KBM-7 (cell line): ENCODE results near the gene CBX1.

Experiments
- DNase-seq: peaks from one replicate; pipeline ENCODE4 v3.0.0-alpha.2; 2015
- in situ Hi-C: fragments of 300-500 bp; cut with MboI; formaldehyde crosslinking; loops from 2 replicates; pipeline ENCODE4 v1.14.3; 2020; ENCODE audit warnings: low sequenced_read_pairs, low pct_unique_long_range_greater_than_20kb, mixed read lengths

The CBX1 gene

GRCh38 chr17:48101012-48101720, at the start of gene CBX1:
TSS of gene CBX1 (minus strand) at chr17:48101478. CDS start at chr17:48077004, 24,474 bp downstream.
- peak; percentile 94 for DNase-seq
- in situ Hi-C loops, result no loop called here

DNA sequence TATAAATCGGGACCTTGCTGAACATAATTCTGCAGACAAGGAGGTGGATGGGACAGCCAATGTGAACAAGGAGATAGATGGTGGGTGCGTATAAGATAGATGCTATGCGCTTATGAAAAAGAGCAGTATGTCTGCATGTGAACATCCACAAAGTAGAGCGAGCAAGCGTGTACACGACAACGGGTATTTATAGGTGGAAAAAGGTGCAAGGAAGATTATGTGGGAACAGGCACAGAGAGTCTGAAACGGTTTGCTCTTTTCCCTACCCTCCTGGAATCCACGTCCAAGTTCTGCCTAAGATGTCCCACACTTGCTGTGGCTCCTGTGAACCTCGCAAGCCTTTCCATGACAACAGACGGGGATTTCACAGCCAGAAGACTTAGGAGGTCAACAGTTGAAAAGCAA, 49.3 kb upstream of the CBX1 start:
- in situ Hi-C loops, result no loop called here
- no peak for DNase-seq

DNA sequence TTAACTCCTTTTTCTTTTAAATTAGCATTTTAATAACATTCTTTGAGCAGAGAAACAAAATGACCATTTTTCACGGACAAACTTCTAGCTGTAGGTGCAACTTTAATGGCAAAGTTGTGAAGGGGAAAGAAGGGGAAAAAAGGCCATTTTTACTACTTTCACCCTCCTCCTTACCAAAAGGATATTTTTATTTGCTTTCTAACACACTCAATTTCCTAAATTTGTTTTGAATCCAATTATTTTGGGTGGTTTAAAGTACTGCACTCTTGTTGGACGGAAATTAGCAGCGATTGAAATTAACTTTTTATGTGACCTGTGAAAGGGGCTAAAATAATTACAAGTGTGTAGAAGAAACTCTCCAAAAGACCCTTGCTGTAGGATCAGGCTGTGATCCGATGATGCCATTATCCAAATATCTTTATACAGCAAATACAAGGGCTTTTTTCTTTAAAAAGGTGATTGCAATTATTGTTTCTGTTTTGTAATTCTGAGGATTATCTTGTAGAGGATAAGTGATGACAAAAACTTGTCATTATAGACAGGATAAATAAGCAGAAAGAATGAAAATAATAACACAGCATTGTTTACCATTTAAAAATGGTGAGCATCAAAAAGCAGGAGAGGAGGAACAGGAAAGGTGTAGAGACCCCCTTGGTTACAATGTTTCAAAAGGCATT, 48.6 kb upstream of the CBX1 start:
- in situ Hi-C loops, result no loop called here
- no peak for DNase-seq

- in situ Hi-C loops, result no loop called here
- DNase-seq, result no peak
Measured at GRCh38 chr17:48148854-48149786, 47.8 kb upstream of the CBX1 start.

DNA sequence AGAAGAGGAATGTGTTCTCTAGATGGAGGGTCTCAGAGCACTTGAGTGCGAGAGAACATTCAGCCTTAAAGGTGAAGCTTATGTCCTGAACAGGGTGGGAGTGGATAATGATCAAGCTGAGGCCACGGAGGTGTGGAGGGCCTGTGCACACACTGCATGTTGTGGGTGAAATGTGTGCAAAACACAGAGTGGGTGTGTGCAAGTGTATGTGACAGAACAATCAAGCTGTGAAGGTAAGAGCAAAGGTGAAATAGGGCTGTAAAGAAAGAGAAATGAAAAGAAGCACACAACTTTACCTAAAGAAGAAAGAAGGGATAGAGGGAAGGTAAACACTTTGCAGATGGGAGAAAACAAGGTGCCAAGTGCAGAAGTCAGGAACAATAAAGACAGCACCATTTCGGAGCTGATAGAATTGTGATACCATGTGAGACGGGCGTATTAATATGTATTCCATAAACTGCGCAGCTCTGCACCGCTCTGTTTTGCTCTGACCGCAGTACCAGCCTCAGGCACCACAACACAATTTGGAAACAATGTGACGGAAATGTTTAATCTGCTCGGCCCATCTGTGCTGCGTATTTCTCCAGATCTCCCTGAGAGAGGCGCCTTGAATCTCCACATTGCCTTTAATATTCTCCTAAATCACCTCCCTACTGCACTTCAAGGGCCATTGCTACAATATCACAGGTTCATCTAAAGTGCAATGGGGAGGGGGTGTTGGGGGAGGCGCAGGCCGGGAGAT, 46.9 kb upstream of the CBX1 start:
- no peak for DNase-seq
- in situ Hi-C loops, result no loop called here

DNA sequence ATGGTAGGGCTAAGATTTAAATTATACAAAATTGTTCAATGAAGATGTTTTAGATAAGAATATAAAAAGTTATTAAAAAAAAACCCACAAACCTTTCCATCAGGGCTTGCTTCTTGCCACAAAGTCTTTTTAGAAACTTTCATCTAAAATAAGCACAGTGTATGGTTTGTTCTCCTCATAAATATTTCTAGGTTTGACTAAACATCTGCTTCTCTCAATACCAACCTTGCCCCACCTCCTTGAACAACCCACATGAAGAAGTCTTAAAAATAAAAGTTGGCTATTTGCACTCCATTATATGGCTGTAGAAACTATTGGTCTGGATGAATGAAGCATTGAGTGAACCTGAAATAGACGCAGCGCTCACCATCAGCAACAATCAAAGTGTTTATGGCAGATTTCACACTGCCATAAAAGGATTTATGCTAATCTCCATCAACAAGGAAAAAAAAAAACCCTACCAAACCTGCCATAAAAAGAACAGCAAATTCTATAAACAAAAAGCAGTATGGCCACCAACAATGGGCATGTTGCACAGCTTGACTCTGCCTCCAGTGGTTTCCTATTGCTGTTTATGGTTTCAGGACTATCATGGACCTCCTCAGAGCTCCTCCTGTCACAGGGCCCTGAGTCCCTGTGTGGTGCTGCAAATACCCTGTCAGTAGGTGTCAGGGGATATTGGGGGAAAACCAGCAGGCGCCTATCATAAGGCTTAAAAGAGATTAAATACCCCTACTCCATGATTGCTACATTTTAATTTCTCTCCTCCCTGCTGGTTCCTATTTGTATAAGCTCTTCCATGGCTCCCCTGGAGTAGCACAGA, 43.9 kb upstream of the CBX1 start:
- DNase-seq, result no peak
- in situ Hi-C loops, result no loop called here

- in situ Hi-C loops, result no loop called here
Measured at GRCh38 chr17:48144231-48144630, 43.0 kb upstream of the CBX1 start.

DNA sequence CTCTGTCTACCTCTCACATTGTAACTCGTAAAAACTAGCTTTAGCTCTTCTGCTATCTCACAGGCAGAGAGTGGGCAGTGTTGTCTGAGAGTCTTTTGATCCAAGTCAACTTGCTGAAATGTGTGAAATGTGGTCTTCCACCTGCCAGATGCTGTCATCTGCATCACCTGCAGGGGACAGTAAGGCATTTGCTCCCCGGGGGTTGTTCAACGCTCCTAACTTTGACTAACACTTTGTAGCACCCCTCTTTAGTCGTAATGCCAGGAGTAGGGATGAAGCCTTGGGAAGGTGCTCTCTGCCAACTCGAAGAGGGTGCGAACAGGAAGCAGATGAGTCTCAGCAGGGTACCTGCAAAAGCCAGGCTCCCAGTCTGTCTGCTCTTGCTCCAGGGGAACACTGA, 42.4 kb upstream of the CBX1 start:
- in situ Hi-C loops, result no loop called here
- no peak for DNase-seq

More at GRCh38 chr17:48144231-48144630, 43.0 kb upstream of the CBX1 start:
- no peak for DNase-seq

DNA sequence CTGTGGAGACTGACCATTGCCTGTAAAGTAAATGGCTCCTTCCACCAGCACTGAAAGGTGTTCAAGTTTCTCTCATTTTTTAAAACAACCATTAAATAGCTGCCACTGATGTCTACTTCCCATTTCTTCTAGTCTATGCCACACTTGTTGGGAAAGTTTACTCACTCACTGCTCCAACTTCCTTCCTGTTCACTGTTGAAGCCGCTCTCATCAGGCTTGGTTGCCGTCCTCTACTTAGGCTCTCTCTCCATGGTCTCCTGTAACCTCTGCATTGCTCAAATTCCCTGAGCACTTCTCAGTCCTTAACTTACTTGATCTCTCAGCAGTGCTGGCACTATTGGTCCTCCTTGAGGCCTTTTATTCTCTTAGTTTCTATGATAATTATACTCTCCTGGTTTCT, 38.7 kb upstream of the CBX1 start:
- in situ Hi-C loops, result no loop called here
- DNase-seq, result peak; percentile 65

- in situ Hi-C loops, result no loop called here
- DNase-seq, result no peak
Measured at GRCh38 chr17:48137656-48138055, 36.4 kb upstream of the CBX1 start.

DNA sequence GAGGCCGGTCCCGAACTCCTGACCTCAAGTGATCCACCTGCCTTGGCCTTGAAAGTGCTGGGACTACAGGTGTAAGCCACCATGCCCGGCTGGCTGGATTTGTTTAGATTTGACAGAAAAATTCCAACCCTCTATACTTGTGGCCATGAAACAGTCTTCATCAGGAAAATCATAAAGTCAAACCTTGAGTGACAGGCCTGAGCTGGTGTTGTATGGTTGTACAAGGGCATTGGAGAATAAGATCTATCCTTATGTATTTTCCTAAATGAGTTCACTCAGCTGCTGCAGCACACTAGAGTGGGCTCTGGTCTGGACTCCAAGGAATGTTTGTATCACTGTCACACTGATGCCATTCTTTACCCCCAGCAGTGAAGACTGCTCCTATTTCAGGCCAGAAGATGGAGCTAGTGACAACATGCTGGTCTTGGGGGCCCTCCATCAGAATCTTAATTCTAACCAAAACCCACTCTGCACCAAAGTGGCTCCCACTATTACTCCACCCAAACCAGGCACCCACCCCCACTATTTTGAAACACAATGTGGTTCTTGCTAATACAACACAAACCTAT, 33.7 kb upstream of the CBX1 start:
- in situ Hi-C loops, result no loop called here
- no peak for DNase-seq

- in situ Hi-C loops, result no loop called here
Measured at GRCh38 chr17:48132385-48132784, 31.1 kb upstream of the CBX1 start.

GRCh38 chr17:48131216-48131824, 30.0 kb upstream of the CBX1 start:
- peak; percentile 58 for DNase-seq
- in situ Hi-C loops, result no loop called here

More at GRCh38 chr17:48132385-48132784, 31.1 kb upstream of the CBX1 start:
- DNase-seq, result no peak

- DNase-seq, result no peak
- in situ Hi-C loops, result loop anchor here (10.0 kb wide), 1 partner anchor 95 kb away; the partner anchor contains the start of gene COPZ2
Measured at GRCh38 chr17:48129981-48130380, 28.7 kb upstream of the CBX1 start.

- no peak for DNase-seq
- in situ Hi-C loops, result loop anchor here (10.0 kb wide), 1 partner anchor 94 kb away; the partner anchor contains the start of gene COPZ2
Measured at GRCh38 chr17:48128400-48128799, 27.1 kb upstream of the CBX1 start.

DNA sequence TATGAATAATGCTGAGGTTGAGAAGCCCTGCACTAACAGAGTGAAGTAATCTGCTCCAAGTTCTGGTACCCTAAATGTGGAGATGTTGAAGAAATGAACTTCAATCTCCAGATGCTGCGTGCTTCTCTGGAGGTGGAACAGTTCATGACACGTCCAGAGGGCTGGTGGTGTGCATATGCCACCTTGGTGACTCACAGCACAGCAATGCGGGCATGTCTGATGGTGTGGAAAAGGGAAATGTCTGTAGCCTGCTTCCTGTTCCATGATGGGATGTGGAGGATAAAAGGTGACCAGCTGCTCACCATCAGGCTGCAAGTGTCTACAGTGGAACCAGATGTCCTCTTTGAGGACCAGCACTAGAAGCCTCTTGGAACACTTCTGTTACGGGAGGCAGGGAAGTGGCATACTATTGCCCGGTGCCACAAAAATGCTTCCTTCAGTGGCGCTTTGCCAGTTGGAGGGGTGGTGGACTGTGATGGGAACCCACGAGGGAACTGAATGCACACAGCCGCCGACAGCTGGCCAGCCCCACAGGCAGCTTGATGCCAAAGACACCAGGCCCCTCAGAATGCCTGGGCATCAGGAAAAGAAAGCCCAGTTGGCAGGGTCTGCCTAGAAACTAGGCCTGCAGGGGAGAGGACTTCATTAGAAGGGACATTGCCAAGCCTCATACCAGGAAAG, 26.2 kb upstream of the CBX1 start:
- in situ Hi-C loops, result loop anchor here (10.0 kb wide), 1 partner anchor 93 kb away; the partner anchor contains the start of gene COPZ2
- DNase-seq, result no peak

DNA sequence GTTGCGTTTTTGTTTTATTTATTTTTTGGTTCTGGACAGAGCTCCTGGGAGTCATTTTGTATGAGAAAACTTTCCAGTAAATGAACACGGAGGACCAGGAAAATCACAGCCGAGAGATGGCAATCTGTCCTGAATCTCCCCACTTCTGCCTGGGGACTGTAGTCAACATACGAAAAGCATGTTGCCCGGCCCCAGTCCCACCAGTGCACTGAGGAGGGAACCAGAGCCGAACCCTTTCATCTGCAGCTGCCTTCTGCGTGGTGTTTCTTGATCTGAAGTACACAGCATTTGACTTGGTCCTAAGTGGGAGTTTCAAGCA, 25.2 kb upstream of the CBX1 start:
- in situ Hi-C loops, result loop anchor here (10.0 kb wide), 1 partner anchor 92 kb away; the partner anchor contains the start of gene COPZ2
- no peak for DNase-seq
